Glutamatergic neuron (in vitro differentiated cells): Measurements from ENCODE around the gene PPP4R3B. TPM values are rescaled to one million over a fixed set of nuclear protein-coding genes. Genes with fewer than 3 reads are reported as not detected.

Experiments
- DNase-seq: peaks from one replicate; pipeline ENCODE4 v3.0.0; 2022
- H3K27ac Mint-ChIP-seq: one replicate; pipeline ENCODE4 v1.8.0; 2020; ENCODE audit warnings: mild to moderate bottlenecking, mixed read lengths, inconsistent platforms; ENCODE audit not compliant: unreplicated experiment
- H3K27me3 Mint-ChIP-seq: one replicate; pipeline ENCODE4 v1.8.0; 2020; ENCODE audit warnings: mild to moderate bottlenecking, moderate library complexity, mixed read lengths, inconsistent platforms; ENCODE audit not compliant: unreplicated experiment
- H3K36me3 Mint-ChIP-seq: one replicate; pipeline ENCODE4 v1.8.0; 2020; ENCODE audit warnings: mild to moderate bottlenecking, mixed read lengths, inconsistent platforms; ENCODE audit not compliant: unreplicated experiment
- H3K4me1 Mint-ChIP-seq: one replicate; pipeline ENCODE4 v1.8.0; 2020; ENCODE audit warnings: mild to moderate bottlenecking, low read depth, mixed read lengths, inconsistent platforms; ENCODE audit not compliant: unreplicated experiment
- H3K4me3 Mint-ChIP-seq: one replicate; pipeline ENCODE4 v1.8.0; 2020; ENCODE audit warnings: mild to moderate bottlenecking, mixed read lengths, inconsistent platforms; ENCODE audit not compliant: unreplicated experiment
- H3K9me3 Mint-ChIP-seq: one replicate; pipeline ENCODE4 v1.8.0; 2020; ENCODE audit warnings: mild to moderate bottlenecking, moderate library complexity, mixed read lengths, inconsistent platforms; ENCODE audit not compliant: unreplicated experiment
- total RNA-seq: library from RNA; stranded (reverse); fragmentation: NEBNext Ultra II Directional; extraction: Animal tissue kit (Norgen Biotek cat#: 25700); gene quantifications from one replicate; pipeline ENCODE4 v1.2.1, GENCODE V29; 2021; ENCODE audit not compliant: unreplicated experiment
- TF ChIP-seq, protein P1 (sequence below): fragments of 200-600 bp; sonication (generic); IDR thresholded peaks from one replicate; pipeline ENCODE4 v1.5.0; 2021; ENCODE audit not compliant: partially characterized antibody, unreplicated experiment

The PPP4R3B gene
- total RNA-seq, 1 donor from 2014 or later = 55.0 TPM

DNA sequence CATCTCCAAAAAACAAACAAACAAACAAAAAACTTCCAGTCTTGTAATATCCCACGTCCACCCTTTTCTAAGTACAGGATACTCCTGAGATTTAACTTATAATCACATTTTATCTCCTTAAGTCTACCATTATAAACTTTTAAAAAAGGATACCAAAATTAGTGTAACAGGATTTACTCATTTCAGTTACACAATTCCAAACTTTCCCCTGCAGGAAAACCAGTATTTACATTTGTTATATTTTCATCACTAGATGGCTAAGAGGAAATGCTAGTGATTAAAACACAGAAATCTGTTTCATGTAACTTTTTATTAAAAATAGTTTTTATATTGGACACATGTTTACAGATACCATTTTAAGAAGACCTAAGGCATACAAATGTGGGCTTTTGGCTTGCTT lies 70.4 kb downstream of the PPP4R3B start:
- TF ChIP-seq, protein P1, sequence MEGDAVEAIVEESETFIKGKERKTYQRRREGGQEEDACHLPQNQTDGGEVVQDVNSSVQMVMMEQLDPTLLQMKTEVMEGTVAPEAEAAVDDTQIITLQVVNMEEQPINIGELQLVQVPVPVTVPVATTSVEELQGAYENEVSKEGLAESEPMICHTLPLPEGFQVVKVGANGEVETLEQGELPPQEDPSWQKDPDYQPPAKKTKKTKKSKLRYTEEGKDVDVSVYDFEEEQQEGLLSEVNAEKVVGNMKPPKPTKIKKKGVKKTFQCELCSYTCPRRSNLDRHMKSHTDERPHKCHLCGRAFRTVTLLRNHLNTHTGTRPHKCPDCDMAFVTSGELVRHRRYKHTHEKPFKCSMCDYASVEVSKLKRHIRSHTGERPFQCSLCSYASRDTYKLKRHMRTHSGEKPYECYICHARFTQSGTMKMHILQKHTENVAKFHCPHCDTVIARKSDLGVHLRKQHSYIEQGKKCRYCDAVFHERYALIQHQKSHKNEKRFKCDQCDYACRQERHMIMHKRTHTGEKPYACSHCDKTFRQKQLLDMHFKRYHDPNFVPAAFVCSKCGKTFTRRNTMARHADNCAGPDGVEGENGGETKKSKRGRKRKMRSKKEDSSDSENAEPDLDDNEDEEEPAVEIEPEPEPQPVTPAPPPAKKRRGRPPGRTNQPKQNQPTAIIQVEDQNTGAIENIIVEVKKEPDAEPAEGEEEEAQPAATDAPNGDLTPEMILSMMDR = no peak
- no peak for DNase-seq
- Mint-ChIP-seq H3K4me1 (peaks cover 6% of the 10 kb centered on the region), H3K36me3 (no peaks in the 10 kb centered on the region), H3K27me3 (no peaks in the 10 kb centered on the region), H3K9me3 (no peaks in the 10 kb centered on the region), H3K4me3 (no peak overlapping the region), H3K27ac (no peak overlapping the region)

DNA sequence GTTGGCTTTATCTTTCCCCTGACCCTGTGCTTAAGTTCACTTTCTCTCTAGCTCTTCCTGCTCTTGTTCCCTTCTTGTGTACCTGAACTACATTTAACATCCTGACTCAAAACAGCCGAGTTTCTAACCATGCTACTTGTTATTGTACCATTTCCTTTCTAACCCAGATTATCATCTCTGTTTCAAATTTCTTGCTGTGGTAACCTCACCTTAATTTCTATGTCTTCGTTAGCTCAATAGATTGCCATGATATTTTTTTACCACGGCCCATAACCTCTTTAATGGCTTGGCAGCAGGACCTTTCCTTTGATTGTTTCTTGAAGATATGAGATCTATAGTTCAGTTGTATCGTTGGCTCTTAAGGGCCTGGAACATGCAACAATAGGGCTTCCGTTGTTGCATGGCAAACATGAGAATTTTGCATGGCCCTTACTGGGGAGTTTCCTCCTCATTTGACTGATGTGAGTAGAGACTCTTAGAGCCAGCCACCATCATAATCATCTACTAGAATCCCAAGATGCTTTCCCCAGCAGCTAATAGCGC lies 86.8 kb downstream of the PPP4R3B start:
- no peak for DNase-seq
- Mint-ChIP-seq H3K9me3 (no peaks in the 10 kb centered on the region), H3K36me3 (peaks cover 8% of the 10 kb centered on the region), H3K4me1 (peaks cover 14% of the 10 kb centered on the region), H3K27ac (peak overlapping the region; percentile 65), H3K27me3 (peaks cover 8% of the 10 kb centered on the region), H3K4me3 (peak overlapping the region; percentile 50)
- TF ChIP-seq, protein P1 = no peak

DNA sequence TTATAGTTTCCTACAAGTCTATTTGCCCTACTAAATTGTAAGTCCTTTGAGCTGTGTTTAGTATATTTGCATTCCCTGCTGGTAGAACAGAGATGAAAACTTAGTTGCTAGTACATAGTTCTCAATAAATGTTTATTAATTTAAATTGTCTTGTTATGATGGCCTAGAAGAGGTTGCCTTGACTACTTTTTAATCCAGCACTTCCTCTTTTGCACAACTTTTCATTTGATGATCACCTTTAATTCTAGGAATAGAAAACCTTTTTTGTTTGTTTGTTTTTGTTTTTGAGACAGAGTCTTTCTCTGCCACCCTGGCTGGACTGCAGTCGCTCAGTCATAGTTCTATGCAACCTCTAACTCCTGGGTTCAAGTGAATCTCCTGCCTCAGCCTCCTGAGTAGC lies 91.2 kb downstream of the PPP4R3B start:
- TF ChIP-seq, protein P1 = no peak
- Mint-ChIP-seq H3K4me1 (peaks cover 9% of the 10 kb centered on the region), H3K9me3 (no peaks in the 10 kb centered on the region), H3K27ac (no peak overlapping the region), H3K27me3 (peaks cover 4% of the 10 kb centered on the region), H3K4me3 (no peak overlapping the region), H3K36me3 (peaks cover 8% of the 10 kb centered on the region)
- DNase-seq = no peak

DNA sequence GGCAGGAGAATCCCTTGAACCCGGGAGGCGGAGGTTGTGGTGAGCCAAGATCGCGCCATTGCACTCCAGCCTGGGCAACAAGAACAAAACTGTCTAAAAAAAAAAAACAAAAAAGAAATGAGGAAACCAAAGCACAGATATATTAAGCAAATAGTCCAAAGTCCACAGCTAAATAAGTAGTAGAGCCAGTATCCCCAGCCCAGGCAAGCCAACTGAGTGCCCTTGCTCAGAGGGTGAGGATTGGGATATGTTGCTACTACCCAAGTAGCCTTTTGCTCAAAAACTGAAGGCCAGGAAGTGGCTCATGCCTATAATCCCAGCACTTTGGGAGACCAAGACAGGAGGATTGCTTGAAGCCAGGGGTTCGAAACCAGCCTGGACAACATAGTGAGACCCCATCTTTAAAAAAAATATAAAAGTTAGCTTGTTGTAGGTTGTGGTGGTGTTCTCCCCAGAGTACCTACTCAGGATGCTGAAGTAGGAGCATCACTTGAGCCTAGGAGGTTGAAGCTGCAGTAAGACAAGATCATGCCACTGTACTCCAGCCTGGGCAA lies 92.5 kb downstream of the PPP4R3B start:
- H3K4me1 Mint-ChIP-seq = peaks cover 7% of the 10 kb centered on the region
- no peaks in the 10 kb centered on the region for H3K9me3 Mint-ChIP-seq
- H3K36me3 Mint-ChIP-seq = peaks cover under 1% of the 10 kb centered on the region
- H3K27me3 Mint-ChIP-seq = peaks cover 2% of the 10 kb centered on the region
- TF ChIP-seq, protein P1 = no peak
- no peak overlapping the region for H3K4me3 Mint-ChIP-seq
- DNase-seq = no peak
- H3K27ac Mint-ChIP-seq = no peak overlapping the region
